ENCODE measurements around the gene ATG2A.

- no peak for TF ChIP-seq TAF1 (IDR thresholded peaks at IDR 0.05; ENCODE audit: low read depth, low read length)
- no peak for TF ChIP-seq POLR2A (IDR thresholded peaks at IDR 0.05; ENCODE audit: low read depth, low read length)
- TF ChIP-seq POLR2AphosphoS5 (IDR thresholded peaks at IDR 0.05; ENCODE audit: low read depth, low read length): no peak
- no peak for TF ChIP-seq POU2F2 (IDR thresholded peaks at IDR 0.05; ENCODE audit: low read depth, low read length)
- no peak for TF ChIP-seq PAX5 (IDR thresholded peaks at IDR 0.05; ENCODE audit: insufficient read depth, low read length, severe bottlenecking)
Measured at GRCh38 chr11:64885367-64886286, 31.4 kb downstream of the ATG2A start.

Measured in GM12891 (cell line).